Spleen (tissue), 7 donors: ENCODE data around the gene HEYL.

Experiments
- CTCF ChIP-seq, 11 experiments: fragments of 200-600 bp in 7 of 11; fragments of 450-650 bp in 4 of 11; sonication (generic) in 4 of 11; IDR thresholded peaks in 8 of 11; conservative IDR thresholded peaks in 3 of 11; 1 replicate in 7 of 11; 2 replicates in 4 of 11; pipeline versions ENCODE4 v1.4.0 to v1.8.0; 2016 to 2021; ENCODE audit warnings: antibody characterized with exemption in 11 of 11, inconsistent platforms in 4 of 11, mild to moderate bottlenecking in 1 of 11
- POLR2A ChIP-seq, 3 donors: fragments of 450-650 bp; IDR thresholded peaks; one replicate each; pipeline ENCODE4 v1.5.1; 2017; ENCODE audit warnings: antibody characterized with exemption in 3 of 3, mild to moderate bottlenecking in 1 of 3
- POLR2AphosphoS5 ChIP-seq, 3 donors: sonication (generic); formaldehyde crosslinking; IDR thresholded peaks; one replicate each; pipeline ENCODE4 v1.5.1; 2017; ENCODE audit warnings: antibody characterized with exemption in 3 of 3
- donor health status: DM: no; HTN: no; CAD: no; lungs with moderate emphysema.
- donor health status: DM: no; HTN: no; CAD: no.
- donor health status: DM: no; HTN: no; CAD: no.

GRCh38 chr1:39681999-39682398 lies 42.6 kb upstream of the HEYL start:
- TF ChIP-seq CTCF (IDR thresholded peaks at IDR 0.05 in 8 of 11, conservative IDR thresholded peaks at IDR 0.05 in 3 of 11) (no peak), POLR2A (IDR thresholded peaks at IDR 0.05) (no peak), POLR2AphosphoS5 (IDR thresholded peaks at IDR 0.05) (no peak)
